SK-N-MC (cell line): ENCODE measurements around the gene CLRN1.

Source experiments
- EZH2 ChIP-seq: fragments of 200-600 bp; sonication (generic); IDR thresholded peaks from one replicate; pipeline ENCODE4 v1.6.1; 2017; ENCODE audit warnings: antibody characterized with exemption
- FOXP2 ChIP-seq: optimal IDR thresholded peaks from 2 replicates; pipeline ENCODE3; 2011; ENCODE audit warnings: mild to moderate bottlenecking, moderate library complexity; ENCODE audit not compliant: insufficient read depth; ENCODE audit errors: extremely low read length, control extremely low read depth
- POLR2AphosphoS5 ChIP-seq: IDR thresholded peaks from 2 replicates; pipeline ENCODE4 v1.6.1; 2012; ENCODE audit warnings: mild to moderate bottlenecking, low read depth, low read length, borderline replicate concordance

- no peak for TF ChIP-seq EZH2
- TF ChIP-seq POLR2AphosphoS5 = no peak
- no peak for TF ChIP-seq FOXP2
Observed at GRCh38 chr3:150951923-150952322, 20.6 kb downstream of the CLRN1 start.
